Stimulated activated CD8-positive, alpha-beta memory T cell treated with anti-CD3 and anti-CD28 coated beads, Interleukin-4, amount 100 ng/mL, for 4 hours (primary cell): ENCODE results near the gene KCTD19.

ENCODE experiments used
- DNase-seq, 2 donors: peaks; one replicate each; pipeline ENCODE4 v3.0.0-alpha.2; 2020; ENCODE audit warnings: low read depth in 2 of 2, low spot score in 1 of 2

KCTD19 gene

DNA sequence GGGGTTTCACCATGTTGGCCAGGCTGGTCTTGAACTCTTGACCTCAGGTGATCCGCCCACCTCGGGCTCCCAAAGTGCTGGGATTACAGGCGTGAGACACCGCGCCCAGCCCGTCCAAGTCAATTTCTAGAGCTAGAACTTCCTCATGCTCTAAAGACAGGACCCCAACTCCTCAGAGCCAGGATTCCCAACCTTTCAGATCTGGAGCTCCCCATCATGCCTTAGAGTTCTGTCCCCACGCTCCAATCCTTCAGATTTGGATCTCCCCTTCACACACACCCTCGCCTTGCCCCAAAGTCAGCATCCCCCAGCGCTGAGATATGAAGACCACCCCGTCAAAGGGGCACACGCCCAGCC lies 448 bp downstream of the KCTD19 start:
- no peak for DNase-seq

DNA sequence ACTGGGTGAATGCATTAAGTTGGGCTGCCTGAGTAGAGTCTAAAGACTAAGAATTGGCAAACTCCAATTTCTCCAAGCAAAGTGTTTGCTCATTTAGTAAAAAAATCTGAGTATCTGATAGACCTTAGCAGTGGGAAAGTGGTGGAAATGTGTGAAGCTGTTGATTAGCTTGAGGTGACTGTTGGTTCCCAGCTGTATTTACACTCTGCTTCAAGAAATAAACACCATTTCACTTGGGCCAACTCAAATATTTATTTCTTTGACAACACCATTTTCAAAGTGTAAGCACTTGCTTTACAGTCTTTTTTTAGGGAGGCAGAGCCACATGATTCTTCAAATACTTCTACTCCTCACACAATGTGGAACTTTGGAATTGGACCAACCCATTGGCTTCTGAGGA lies 8.7 kb downstream of the KCTD19 start:
- no peak for DNase-seq

DNA sequence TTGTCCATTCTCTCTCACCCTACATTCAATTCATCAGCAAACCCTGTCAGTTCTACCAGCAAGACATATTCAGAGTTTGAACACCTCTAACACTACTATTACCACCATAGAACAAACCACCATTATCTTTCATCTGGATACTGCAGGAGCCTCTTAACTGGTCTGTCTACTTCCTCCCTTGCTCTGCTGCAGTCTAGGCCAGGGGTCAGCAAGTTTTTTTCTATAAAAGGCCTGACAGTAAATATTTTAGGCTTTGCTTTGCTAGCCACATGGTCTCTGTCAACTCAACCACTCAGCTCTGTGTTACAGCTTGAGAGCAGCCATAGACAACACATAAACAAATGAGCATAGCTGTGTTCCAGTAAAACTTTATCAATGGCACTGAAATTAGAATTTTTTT lies 13.8 kb downstream of the KCTD19 start:
- DNase-seq: no peak

DNA sequence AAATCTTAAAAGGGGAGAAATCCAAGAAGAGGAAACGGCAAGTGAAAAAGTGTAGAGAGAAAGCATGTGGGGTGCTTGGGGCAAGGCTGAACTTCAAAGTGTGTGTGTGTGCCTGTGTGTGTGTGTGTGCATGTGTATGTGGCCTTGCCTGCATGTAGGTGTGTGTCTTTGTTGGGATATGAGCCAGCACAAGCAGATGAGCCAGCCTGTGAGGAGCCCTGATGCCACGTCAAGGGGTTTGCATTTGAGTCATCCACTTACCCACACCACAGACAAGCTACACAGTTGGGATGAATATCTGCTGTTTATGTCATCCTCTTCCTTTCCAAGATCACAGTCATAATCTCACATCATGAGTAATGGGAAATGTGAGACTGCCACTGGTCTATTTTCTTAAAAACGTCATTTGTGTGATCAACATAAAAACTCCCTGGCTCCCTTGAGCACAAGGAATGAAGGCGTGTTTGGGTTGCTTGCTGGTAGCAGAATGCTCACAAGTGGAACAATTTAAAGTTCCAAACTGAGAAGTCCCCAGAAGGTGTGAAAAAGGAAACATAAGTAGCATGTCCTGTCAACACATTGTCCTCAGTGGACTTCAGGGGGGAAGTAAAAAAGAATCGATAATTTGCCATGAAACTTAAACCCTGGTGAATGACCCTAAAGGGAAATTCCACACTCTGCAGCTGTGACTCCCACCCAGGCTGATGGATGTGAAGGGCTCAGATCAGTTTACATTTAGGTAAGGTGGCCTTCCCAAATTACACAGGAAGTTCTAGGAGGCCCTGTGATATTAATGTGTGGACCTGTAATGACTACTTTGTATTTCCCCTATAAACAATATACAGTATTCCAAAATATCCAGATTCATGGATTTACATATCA lies 14.7 kb downstream of the KCTD19 start:
- DNase-seq: peak; percentile 22 to 41

- no peak for DNase-seq
These were observed 16.0 kb downstream of the KCTD19 start for GRCh38 chr16:67310561-67310960.

GRCh38 chr16:67305216-67306071 lies 21.1 kb downstream of the KCTD19 start:
- no peak for DNase-seq

GRCh38 chr16:67304020-67304419 lies 22.5 kb downstream of the KCTD19 start:
- no peak for DNase-seq

GRCh38 chr16:67302970-67303369 lies 23.6 kb downstream of the KCTD19 start:
- DNase-seq: no peak

GRCh38 chr16:67302076-67302475 lies 24.5 kb downstream of the KCTD19 start:
- DNase-seq: no peak

GRCh38 chr16:67301080-67301782 lies 25.3 kb downstream of the KCTD19 start:
- no peak for DNase-seq

DNA sequence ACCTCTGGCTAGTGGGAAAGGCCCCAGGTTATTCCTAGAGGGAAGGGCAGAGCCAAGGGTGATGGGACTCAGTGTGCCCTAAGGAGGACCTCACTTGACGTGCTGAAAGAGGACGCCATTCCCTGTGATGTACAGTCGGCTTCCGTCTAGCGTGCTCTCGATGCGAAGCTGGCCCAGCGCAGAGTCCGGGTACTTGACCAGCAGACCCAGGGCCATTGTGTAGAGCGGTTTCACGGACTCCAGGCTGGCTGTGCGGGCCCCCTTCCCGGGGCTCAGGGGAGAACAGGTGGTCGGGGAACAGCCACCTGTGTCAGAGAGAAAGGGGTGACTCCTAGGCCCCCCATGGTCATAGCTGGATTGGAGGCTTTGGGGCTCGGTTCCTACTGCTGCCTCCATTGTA lies 27.3 kb downstream of the KCTD19 start:
- DNase-seq: no peak

DNA sequence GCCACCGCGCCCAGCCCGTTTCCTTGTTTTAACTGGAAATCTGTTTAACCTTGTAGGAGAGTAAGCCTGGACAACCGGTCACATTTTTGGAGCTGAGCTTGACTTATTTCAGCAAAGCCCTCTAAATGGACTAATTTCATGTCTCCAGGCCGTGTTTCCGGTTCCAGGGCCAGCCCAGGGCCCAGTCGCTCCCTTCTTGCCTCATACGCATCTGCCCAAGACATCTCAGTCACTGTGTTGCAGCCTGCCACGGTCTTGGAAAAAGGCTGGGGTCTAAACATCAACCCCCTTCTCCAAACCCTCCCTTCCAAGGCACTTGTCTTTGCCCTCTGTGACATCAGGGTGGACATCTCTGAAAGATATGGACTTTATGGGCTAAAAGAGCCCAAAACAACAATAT lies 28.3 kb downstream of the KCTD19 start:
- DNase-seq: no peak

DNA sequence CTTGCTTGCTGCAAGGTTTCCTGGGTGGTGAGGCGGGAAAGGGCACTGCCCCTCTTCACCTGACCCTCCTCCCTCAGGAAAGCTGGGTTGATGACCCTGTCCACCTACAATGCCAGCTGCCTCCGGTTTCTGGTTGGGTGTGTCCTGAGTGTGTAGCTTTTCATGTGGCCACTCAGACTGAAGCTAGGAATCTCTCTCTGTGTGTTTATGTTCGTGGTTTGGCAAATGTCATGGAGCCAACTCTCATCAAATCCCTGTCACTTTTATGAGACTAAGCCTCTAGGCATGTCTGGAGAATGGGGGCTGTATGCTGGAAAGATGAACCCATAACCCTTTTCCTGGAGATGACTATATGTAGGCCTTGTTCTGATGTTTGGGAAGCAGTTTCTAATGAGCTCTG lies 30.1 kb downstream of the KCTD19 start:
- DNase-seq: no peak

DNA sequence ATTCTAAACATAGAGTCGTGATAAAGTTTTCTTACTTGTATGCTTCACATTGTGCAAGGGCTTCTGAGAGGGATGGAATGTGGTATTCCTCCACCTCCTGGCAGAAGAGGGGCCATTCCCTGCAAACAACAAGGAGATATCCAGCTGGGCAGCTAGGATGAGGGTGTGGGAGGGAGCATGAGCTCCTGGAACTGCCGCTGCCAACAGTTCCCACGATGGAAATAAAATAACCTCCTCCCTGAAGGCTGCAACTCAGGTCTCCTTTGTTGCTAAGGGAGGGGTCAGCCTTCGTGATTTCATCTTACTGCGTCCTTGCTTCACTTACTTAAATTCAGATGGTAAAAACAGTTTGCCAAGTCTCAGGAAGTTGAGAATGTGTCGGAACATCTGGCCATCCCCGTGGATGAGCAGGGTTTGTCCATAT lies 31.6 kb downstream of the KCTD19 start:
- DNase-seq: no peak

GRCh38 chr16:67294171-67294757 lies 32.3 kb downstream of the KCTD19 start:
- no peak for DNase-seq

DNA sequence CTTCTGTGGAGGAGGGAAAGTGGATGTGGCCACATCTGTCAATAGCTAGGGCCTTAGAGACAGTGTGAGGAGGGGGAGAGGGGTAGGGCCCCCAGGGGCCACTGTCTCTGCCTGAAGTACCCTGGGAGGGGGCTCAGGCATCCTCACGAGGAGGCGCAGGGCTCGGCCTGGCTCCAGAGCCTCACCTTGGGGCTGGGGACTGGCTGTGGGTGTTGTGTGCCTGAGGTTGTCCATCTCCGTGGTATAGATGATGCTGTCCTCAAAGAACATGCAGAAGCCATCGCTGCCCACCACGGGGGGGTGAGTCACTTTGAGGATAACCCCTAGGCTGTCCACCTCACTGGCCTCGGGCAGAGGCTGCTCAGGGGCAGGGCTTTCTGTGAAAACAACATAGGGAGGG lies 35.1 kb downstream of the KCTD19 start:
- no peak for DNase-seq

GRCh38 chr16:67287960-67288359 lies 38.6 kb downstream of the KCTD19 start:
- DNase-seq: no peak

GRCh38 chr16:67286441-67287235 lies 39.9 kb downstream of the KCTD19 start:
- DNase-seq: no peak

- no peak for DNase-seq
These were observed 41.6 kb downstream of the KCTD19 start for GRCh38 chr16:67284699-67285646.
